ENCODE results near the gene CARS2. TPM values are rescaled to one million over a fixed set of nuclear protein-coding genes. Genes with fewer than 3 reads are reported as not detected.
"Not testable (repeated sequence)": the region's sequence is repeated elsewhere in the genome, so short reads cannot be mapped to it uniquely, and the experiment has no call there.

The CARS2 gene, protein sequence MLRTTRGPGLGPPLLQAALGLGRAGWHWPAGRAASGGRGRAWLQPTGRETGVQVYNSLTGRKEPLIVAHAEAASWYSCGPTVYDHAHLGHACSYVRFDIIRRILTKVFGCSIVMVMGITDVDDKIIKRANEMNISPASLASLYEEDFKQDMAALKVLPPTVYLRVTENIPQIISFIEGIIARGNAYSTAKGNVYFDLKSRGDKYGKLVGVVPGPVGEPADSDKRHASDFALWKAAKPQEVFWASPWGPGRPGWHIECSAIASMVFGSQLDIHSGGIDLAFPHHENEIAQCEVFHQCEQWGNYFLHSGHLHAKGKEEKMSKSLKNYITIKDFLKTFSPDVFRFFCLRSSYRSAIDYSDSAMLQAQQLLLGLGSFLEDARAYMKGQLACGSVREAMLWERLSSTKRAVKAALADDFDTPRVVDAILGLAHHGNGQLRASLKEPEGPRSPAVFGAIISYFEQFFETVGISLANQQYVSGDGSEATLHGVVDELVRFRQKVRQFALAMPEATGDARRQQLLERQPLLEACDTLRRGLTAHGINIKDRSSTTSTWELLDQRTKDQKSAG
- 10 to 100 TPM; 47.7 to 57.5 TPM for total RNA-seq
- 10 to 100 TPM; 51.0 to 65.0 TPM for polyA plus RNA-seq (ENCODE audit: insufficient read length in 2 of 2)
- long read RNA-seq, donor 1, transcript CARS2-201 (15 exons, 1,879 nt) = major isoform, 8 of 9 reads
- long read RNA-seq, donor 1, partial matches to known transcripts = 0 of 9 reads
- long read RNA-seq, donor 1, other reads (novel, unspliced or antisense) = 0 of 9 reads
- long read RNA-seq, donor 2, partial matches to known transcripts = 0 of 7 reads
- long read RNA-seq, donor 2, other reads (novel, unspliced or antisense) = 0 of 7 reads
- long read RNA-seq, donor 3, transcript CARS2-201 (15 exons, 1,879 nt) = major isoform, 8 of 21 reads
- long read RNA-seq, donor 3, partial matches to known transcripts = 0 of 21 reads
- long read RNA-seq, donor 3, other reads (novel, unspliced or antisense) = 11 of 21 reads
- long read RNA-seq, donor 4, transcript CARS2-201 (15 exons, 1,879 nt) = major isoform, 12 of 46 reads
- long read RNA-seq, donor 4, partial matches to known transcripts = 29 of 46 reads
- long read RNA-seq, donor 4, other reads (novel, unspliced or antisense) = 0 of 46 reads

DNA sequence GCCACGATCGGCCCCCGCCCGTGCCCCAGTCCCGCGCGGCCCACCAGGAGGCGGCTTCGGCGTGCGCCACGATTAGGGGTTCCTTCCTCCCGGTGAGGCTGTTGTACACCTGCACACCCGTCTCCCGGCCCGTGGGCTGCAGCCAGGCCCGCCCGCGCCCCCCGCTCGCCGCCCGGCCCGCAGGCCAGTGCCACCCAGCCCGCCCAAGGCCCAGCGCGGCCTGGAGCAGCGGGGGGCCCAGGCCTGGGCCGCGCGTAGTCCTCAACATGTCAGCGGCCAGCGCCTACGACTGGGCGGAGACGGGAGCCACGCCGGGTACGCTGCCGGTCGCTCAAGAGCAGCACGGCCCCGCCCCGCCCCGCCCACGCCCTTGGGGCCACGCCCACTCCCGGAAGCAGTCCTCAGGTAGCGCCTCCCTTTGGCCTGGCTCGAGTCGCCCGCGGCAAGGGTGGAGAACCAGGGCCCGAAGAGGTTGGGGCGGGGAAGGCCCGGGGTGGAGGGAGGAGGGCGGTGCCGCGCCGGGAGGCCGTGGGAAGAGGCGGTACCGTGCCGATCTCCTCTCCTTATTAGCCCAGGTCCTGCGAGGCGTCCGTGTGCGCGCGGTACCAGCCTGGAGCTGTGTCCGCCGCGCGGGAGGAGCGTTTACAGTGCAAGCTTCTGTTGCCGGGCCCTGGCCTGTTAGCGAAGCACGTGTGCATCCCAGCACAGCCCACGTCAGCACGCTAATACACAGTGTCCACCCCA is at the start of gene CARS2:
TSS of gene CARS2 (minus strand) at position 291 of the 744 bp plus-strand sequence. CDS start at position 268, 23 bp downstream.
- Histone ChIP-seq H3K4me3 (ENCODE audit: low read depth, low read length) (peak within 1 kb of the TSS; percentile 68), H3K36me3 (ENCODE audit: control insufficient read depth, insufficient read depth, low read length) (peaks cover 12% of the 10 kb centered on the region), H3K27me3 (ENCODE audit: control insufficient read depth, insufficient read depth, low read length) (no peaks in the 10 kb centered on the region), H3K27ac (ENCODE audit: low read depth, low read length) (peak within 1 kb of the TSS; percentile 78), H3K9me3 (ENCODE audit: control insufficient read depth, insufficient read depth, low read length) (no peaks in the 10 kb centered on the region), H3K4me1 (ENCODE audit: control insufficient read depth, insufficient read depth, low read length) (peaks cover 26% of the 10 kb centered on the region)
- DNase-seq (ENCODE audit: low read depth in 4 of 6, low spot score in 6 of 6) = peak; percentile 63 to 97 (median 86)
- WGBS (ENCODE audit: insufficient coverage) = under 1% methylated on average over 80 of the region's 80 CpGs

GRCh38 chr13:110748271-110748670 is 42.4 kb upstream of the CARS2 start:
- Histone ChIP-seq H3K27ac (ENCODE audit: low read depth, low read length) (no peak overlapping the region), H3K4me1 (ENCODE audit: control insufficient read depth, insufficient read depth, low read length) (no peaks in the 10 kb centered on the region), H3K36me3 (ENCODE audit: control insufficient read depth, insufficient read depth, low read length) (no peaks in the 10 kb centered on the region), H3K4me3 (ENCODE audit: low read depth, low read length) (no peak overlapping the region), H3K27me3 (ENCODE audit: control insufficient read depth, insufficient read depth, low read length) (no peaks in the 10 kb centered on the region), H3K9me3 (ENCODE audit: control insufficient read depth, insufficient read depth, low read length) (peaks cover 7% of the 10 kb centered on the region)
- DNase-seq (ENCODE audit: low read depth in 4 of 6, low spot score in 6 of 6) = no peak
- WGBS (ENCODE audit: insufficient coverage) = no CpG with 5 or more reads among the region's 4 CpGs

DNA sequence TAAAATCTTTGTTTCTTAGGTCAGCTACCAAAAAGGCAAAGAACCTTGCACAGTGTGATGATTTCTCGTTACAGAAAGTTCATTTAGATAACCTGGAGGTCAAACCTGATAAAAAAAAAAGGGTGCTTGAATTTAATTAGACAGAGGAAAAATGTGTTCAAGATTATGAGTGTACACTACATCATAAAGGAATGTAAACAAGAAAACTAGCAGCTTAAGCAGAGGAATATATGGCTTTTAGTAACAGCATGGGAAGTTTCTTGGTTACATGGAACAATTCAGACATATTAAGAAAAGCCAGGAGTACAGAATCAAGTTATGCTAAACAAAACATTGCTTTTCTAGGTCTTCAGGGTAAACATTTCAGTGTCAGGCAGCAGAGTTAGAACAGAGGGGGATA is 40.5 kb upstream of the CARS2 start:
- no peak for DNase-seq (ENCODE audit: low read depth in 4 of 6, low spot score in 6 of 6)
- Histone ChIP-seq H3K9me3 (ENCODE audit: control insufficient read depth, insufficient read depth, low read length) (peaks cover 5% of the 10 kb centered on the region), H3K4me3 (ENCODE audit: low read depth, low read length) (no peak overlapping the region), H3K27ac (ENCODE audit: low read depth, low read length) (no peak overlapping the region), H3K4me1 (ENCODE audit: control insufficient read depth, insufficient read depth, low read length) (no peaks in the 10 kb centered on the region), H3K36me3 (ENCODE audit: control insufficient read depth, insufficient read depth, low read length) (no peaks in the 10 kb centered on the region), H3K27me3 (ENCODE audit: control insufficient read depth, insufficient read depth, low read length) (no peaks in the 10 kb centered on the region)
- 100% methylated on average over 1 of the region's 1 CpG for WGBS (ENCODE audit: insufficient coverage)

- Histone ChIP-seq H3K4me3 (ENCODE audit: low read depth, low read length) (no peak overlapping the region), H3K27ac (ENCODE audit: low read depth, low read length) (no peak overlapping the region), H3K27me3 (ENCODE audit: control insufficient read depth, insufficient read depth, low read length) (no peaks in the 10 kb centered on the region), H3K4me1 (ENCODE audit: control insufficient read depth, insufficient read depth, low read length) (no peaks in the 10 kb centered on the region), H3K9me3 (ENCODE audit: control insufficient read depth, insufficient read depth, low read length) (peaks cover 4% of the 10 kb centered on the region), H3K36me3 (ENCODE audit: control insufficient read depth, insufficient read depth, low read length) (no peaks in the 10 kb centered on the region)
- DNase-seq (ENCODE audit: low read depth in 4 of 6, low spot score in 6 of 6) = no peak
- WGBS (ENCODE audit: insufficient coverage) = 83% methylated on average over 1 of the region's 1 CpG
Observed at GRCh38 chr13:110743687-110744086, 37.8 kb upstream of the CARS2 start.

DNA sequence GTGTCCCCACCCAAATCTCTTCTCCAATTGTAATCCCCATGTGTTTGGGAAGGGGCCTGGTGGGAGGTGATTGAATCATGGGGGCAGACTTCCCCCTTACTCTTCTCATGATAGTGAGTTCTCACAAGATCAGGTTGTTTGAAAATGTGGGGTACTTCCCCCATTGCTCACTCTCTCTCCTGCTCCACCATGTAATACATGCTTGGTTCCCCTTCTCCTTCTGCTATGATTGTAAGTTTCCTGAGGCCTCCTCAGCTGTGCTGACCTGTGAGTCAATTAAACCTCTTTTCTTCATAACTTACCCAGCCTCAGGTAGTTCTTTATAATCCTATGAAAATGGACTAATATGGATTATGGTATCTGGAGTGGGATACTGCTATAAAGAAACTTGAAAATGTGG is 31.6 kb upstream of the CARS2 start:
- H3K27me3 ChIP-seq (ENCODE audit: control insufficient read depth, insufficient read depth, low read length) = no peaks in the 10 kb centered on the region
- H3K27ac ChIP-seq (ENCODE audit: low read depth, low read length) = no peak overlapping the region
- H3K4me1 ChIP-seq (ENCODE audit: control insufficient read depth, insufficient read depth, low read length) = no peaks in the 10 kb centered on the region
- H3K4me3 ChIP-seq (ENCODE audit: low read depth, low read length) = no peak overlapping the region
- no peaks in the 10 kb centered on the region for H3K36me3 ChIP-seq (ENCODE audit: control insufficient read depth, insufficient read depth, low read length)
- DNase-seq (ENCODE audit: low read depth in 4 of 6, low spot score in 6 of 6) = no peak
- peaks cover 2% of the 10 kb centered on the region for H3K9me3 ChIP-seq (ENCODE audit: control insufficient read depth, insufficient read depth, low read length)

GRCh38 chr13:110734561-110734960 is 28.6 kb upstream of the CARS2 start:
- Histone ChIP-seq H3K27me3 (ENCODE audit: control insufficient read depth, insufficient read depth, low read length) (no peaks in the 10 kb centered on the region), H3K36me3 (ENCODE audit: control insufficient read depth, insufficient read depth, low read length) (no peaks in the 10 kb centered on the region), H3K4me1 (ENCODE audit: control insufficient read depth, insufficient read depth, low read length) (no peaks in the 10 kb centered on the region), H3K27ac (ENCODE audit: low read depth, low read length) (no peak overlapping the region), H3K9me3 (ENCODE audit: control insufficient read depth, insufficient read depth, low read length) (peaks cover 2% of the 10 kb centered on the region), H3K4me3 (ENCODE audit: low read depth, low read length) (no peak overlapping the region)
- no peak for DNase-seq (ENCODE audit: low read depth in 4 of 6, low spot score in 6 of 6)
- no CpG with 5 or more reads among the region's 5 CpGs for WGBS (ENCODE audit: insufficient coverage)

- Histone ChIP-seq H3K27ac (ENCODE audit: low read depth, low read length) (no peak overlapping the region), H3K4me1 (ENCODE audit: control insufficient read depth, insufficient read depth, low read length) (no peaks in the 10 kb centered on the region), H3K9me3 (ENCODE audit: control insufficient read depth, insufficient read depth, low read length) (no peaks in the 10 kb centered on the region), H3K36me3 (ENCODE audit: control insufficient read depth, insufficient read depth, low read length) (no peaks in the 10 kb centered on the region), H3K4me3 (ENCODE audit: low read depth, low read length) (no peak overlapping the region), H3K27me3 (ENCODE audit: control insufficient read depth, insufficient read depth, low read length) (no peaks in the 10 kb centered on the region)
- WGBS (ENCODE audit: insufficient coverage) = 93% methylated on average over 2 of the region's 3 CpGs
- no peak for DNase-seq (ENCODE audit: low read depth in 4 of 6, low spot score in 6 of 6)
Observed at GRCh38 chr13:110731072-110731471, 25.2 kb upstream of the CARS2 start.

DNA sequence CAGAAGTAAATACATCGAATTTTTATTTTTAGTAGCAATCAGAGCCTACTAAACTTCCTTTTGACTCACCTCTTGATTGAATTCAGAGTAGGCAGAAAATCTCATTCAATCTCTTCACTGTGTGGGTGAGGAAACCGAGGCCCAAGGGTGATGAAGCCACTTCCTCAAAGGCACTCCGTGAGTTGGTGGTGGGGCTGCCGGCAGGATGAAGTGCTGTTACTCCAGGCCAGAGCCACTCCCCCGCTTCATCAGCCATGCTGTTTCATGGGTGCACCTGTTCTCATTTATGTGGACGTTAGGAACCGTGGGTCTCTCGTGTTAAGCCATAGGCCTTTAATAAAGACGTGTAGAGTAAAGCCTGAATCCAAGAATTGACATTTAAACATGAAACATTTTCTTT is 20.8 kb upstream of the CARS2 start:
- Histone ChIP-seq H3K4me1 (ENCODE audit: control insufficient read depth, insufficient read depth, low read length) (no peaks in the 10 kb centered on the region), H3K27me3 (ENCODE audit: control insufficient read depth, insufficient read depth, low read length) (no peaks in the 10 kb centered on the region), H3K9me3 (ENCODE audit: control insufficient read depth, insufficient read depth, low read length) (no peaks in the 10 kb centered on the region), H3K4me3 (ENCODE audit: low read depth, low read length) (no peak overlapping the region), H3K27ac (ENCODE audit: low read depth, low read length) (no peak overlapping the region), H3K36me3 (ENCODE audit: control insufficient read depth, insufficient read depth, low read length) (peaks cover 3% of the 10 kb centered on the region)
- WGBS (ENCODE audit: insufficient coverage) = 74% methylated on average over 4 of the region's 9 CpGs
- DNase-seq (ENCODE audit: low read depth in 4 of 6, low spot score in 6 of 6) = no peak

- 96% methylated on average over 6 of the region's 6 CpGs for WGBS (ENCODE audit: insufficient coverage)
- not testable (repeated sequence) for DNase-seq (ENCODE audit: low read depth in 4 of 6, low spot score in 6 of 6); H3K4me3 ChIP-seq (ENCODE audit: low read depth, low read length); H3K9me3 ChIP-seq (ENCODE audit: control insufficient read depth, insufficient read depth, low read length); H3K27ac ChIP-seq (ENCODE audit: low read depth, low read length); H3K36me3 ChIP-seq (ENCODE audit: control insufficient read depth, insufficient read depth, low read length); H3K4me1 ChIP-seq (ENCODE audit: control insufficient read depth, insufficient read depth, low read length); H3K27me3 ChIP-seq (ENCODE audit: control insufficient read depth, insufficient read depth, low read length)
Observed at GRCh38 chr13:110726153-110726552, 20.2 kb upstream of the CARS2 start.
